Adrenal gland (tissue), 5 donors: ENCODE results near the gene XYLB.

Experiments used
- CTCF ChIP-seq, 6 experiments: fragments of 450-650 bp in 4 of 6; fragments of 200-600 bp in 2 of 6; sonication (generic) in 1 of 6; IDR thresholded peaks; 1 replicate in 5 of 6; 2 replicates in 1 of 6; pipeline versions ENCODE4 v1.5.1 to v1.8.0; 2016 to 2021; ENCODE audit warnings: antibody characterized with exemption in 6 of 6, mild to moderate bottlenecking in 2 of 6, moderate library complexity in 1 of 6
- POLR2A ChIP-seq, 2 donors: fragments of 450-650 bp; IDR thresholded peaks; one replicate each; pipeline ENCODE4 v1.6.1; 2017; ENCODE audit warnings: antibody characterized with exemption in 2 of 2, mild to moderate bottlenecking in 2 of 2, moderate library complexity in 1 of 2
- donor health status: DM: no; HTN: no; CAD: no.

GRCh38 chr3:38458796-38459498, 112.4 kb downstream of the XYLB start:
- TF ChIP-seq CTCF (IDR thresholded peaks at IDR 0.05): no peak
- peak in 1 of 2 donors; percentile 84 for TF ChIP-seq POLR2A (IDR thresholded peaks at IDR 0.05)
